GM15510 (cell line): ENCODE data around the gene ARHGAP29.

Experiments used
- POLR2A ChIP-seq: IDR thresholded peaks from 3 replicates; pipeline ENCODE4 v1.6.1; 2011; ENCODE audit warnings: borderline replicate concordance; ENCODE audit not compliant: insufficient read length; ENCODE audit errors: extremely low read depth

Gene ARHGAP29

DNA sequence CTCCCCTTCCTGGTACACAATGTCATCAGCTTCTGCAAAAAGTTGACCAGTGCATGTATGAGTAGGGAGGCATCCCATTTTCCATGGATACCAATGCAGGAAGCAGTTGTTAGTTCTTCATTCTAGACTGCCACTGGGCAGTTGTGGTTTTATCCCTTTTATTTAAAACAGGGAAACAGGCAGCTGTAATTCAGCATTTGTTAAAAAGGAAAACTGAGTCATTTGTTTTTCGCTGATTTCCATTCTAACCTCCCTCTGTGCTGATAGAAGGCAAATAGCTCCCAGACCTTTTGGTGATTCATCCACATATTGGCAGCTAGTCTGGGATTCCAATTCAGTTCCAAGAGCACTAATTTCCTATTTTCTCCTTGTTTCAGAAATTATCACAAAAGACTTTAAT, 95.4 kb downstream of the ARHGAP29 start:
- no peak for TF ChIP-seq POLR2A

DNA sequence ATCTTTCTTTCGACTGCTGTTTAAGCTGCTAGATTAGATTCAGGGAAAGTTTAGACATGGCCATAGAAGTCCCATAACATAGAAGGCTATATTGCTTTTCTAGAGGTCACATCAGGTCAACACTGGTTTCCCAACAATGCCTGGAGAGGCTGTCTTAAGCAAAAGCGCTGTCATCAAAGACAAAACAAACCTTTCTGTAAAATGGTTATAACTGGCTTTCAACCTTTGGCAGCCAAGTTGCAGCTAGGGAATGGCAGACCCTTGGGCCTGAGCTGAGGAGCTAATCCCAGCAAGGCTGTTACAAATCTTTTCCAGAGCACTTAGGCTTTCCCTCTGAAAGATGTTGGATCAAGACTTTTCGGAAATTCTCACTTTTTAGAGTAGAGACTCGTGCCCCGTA, 105.3 kb downstream of the ARHGAP29 start:
- TF ChIP-seq POLR2A, result no peak

DNA sequence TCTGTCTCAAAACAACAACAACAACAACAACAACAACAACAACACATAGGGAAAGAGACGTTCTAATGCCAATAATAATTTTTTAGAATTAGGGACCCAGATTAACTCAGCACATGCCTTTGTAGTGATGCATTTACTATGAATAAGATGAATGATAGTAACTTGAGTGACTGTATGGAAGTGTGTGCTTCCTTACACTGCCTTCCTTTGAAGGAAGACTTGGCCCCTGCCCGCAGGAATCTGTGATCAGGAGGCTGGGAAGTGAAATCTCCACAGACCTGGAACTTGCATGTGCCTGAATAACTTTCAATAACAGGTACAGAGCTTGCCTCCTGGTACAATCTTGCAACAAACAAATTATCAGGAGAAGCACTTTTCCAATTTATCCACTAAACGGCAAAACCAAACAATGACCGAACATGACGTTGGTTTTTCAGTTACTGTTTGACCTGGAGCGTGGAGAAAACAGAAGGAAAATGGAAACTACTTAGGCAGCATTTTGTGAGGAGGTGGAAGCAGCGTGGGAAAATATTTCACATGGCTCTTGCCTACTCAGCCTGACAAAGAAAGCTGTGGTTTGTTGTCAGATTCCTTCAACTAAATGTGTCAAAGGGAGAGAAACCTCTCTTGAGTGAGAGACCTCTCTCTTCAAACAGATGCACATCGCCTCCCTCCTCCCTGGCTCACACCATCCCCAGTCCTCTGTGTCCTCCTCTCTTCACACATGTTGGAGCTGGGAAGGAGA, 106.4 kb downstream of the ARHGAP29 start:
- no peak for TF ChIP-seq POLR2A

DNA sequence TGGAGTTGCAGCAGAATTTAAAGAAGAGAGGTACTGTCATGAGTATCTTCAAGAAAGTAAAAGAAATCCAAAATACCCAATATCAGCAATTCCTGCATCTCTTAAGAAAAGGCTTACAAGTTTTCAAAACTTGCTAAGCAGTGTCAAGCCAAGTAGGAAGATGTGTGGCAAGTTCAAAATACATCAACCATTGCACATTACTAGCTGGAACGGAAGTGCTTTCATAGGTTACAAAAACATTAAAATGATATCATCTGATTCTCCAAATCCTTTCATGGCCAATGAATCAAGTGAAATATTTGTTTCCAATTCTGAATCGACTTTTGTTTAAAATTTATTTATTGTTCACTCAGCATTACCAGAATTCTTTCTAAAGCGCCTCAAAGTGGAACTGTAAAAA, 110.7 kb downstream of the ARHGAP29 start:
- no peak for TF ChIP-seq POLR2A

DNA sequence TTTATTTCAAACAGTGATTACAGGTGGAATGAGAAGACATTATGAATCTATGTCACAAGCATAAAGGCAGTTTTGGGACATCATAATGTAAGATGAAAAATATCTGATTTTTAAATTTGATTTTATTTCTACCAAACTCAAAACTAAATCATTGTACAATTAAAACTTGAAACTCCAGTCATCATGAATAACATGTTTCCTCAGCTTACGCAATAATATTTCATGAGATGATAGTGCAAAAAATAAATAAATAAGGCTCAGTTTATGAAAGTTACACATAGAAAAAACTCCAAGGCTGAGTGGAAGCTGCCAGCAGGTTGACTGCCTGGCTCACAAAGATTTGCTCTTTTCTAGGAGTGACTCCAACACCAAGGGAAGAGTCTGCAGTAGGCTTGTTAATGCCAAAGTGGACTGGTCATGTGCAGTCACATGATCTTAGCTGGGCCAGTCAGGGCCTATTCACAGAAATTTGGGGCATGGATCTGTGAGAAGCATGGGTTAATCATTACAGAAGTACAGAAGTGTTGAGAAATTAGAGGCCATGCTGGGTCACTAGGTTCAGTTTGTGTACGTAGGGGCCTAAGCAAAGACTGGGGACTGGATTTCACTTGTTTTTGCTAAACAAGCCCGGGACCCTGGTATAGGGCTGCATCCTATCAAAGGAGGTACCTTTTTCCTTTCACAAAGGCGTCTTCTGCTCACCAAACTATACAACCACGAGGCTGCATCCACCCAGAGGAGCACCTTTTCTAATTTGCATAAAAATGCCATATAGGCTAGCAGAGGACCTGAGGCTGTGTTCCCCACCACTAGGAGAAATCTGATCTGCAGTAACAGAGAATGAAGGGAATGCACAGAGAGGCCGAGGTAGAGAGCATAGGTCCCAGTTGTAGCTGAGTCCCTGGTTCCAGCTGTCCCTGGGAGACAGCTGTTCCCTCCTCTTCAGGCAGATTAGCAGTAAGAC, 111.6 kb downstream of the ARHGAP29 start:
- TF ChIP-seq POLR2A, result no peak

DNA sequence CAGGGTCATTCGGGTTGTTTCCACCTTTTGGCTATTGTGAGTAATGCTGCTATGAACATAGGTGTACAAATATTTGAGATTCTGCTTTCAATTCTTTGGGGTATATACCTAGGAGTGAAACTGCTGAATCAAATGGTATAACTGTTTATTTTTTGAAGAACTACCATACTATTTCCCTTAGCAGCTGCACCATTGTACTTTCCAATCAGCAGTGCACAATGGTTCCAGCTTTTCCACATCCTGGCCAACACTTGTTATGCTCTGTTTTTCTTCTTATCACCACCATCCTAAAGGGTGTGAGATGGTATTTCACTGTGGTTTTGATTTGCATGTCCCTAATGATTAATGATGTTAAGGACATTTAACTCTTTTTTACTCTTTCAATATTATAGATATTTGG, 112.8 kb downstream of the ARHGAP29 start:
- TF ChIP-seq POLR2A, result no peak

DNA sequence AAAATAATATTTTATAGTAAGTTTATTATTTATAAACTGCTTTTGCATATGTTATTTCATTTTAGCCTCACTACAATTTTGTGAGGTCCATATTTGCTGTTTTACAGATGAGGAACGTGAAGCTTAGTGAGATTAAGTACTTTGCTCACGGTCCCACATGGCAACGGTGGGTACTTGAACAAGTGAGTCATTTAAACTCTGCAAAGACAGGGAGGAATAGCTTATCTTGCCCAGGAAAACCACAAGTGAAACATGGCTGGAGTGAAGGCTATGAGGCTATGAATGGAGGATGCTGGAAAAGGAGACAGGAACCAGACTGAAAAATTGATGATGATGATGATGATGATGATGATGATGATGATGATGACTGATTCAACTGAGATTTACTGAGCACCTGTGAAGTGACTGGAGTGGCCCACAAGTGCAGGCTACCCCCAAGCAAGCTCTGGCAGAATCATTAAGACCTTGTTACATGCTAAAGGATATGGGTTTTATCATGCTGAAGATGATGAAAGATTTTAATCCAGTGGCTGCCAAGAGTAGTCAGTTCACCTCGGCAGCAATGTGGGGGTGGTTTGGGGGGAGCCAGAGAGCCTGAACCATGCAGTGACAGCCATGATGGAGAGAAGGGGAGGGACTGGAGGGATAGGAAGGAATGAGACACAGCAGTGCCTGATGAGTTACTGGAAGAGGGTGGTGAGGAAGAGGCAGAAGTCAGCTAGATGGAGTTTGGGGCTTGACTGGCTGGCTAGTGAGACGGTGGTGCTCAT, 115.0 kb downstream of the ARHGAP29 start:
- no peak for TF ChIP-seq POLR2A
